IPS DF 6.9 (cell line): ENCODE data around the gene CDCA4.

ENCODE experiments used
- DNase-seq: peaks from one replicate; pipeline ENCODE4 v3.0.0-alpha.2; 2013; ENCODE audit warnings: low read depth, low spot score
- H3K27ac ChIP-seq: one replicate; pipeline ENCODE4 v1.5.1; 2013; ENCODE audit warnings: low read length, control low read depth
- H3K27me3 ChIP-seq: 2 replicates; pipeline ENCODE4 v1.6.1; 2013; ENCODE audit warnings: mild to moderate bottlenecking, low read length; ENCODE audit not compliant: control insufficient read depth, insufficient read depth
- H3K36me3 ChIP-seq: 2 replicates; pipeline ENCODE4 v1.6.1; 2013; ENCODE audit warnings: low read length; ENCODE audit not compliant: control insufficient read depth, insufficient read depth
- H3K4me1 ChIP-seq: 2 replicates; pipeline ENCODE4 v1.6.1; 2013; ENCODE audit warnings: low read length; ENCODE audit not compliant: control insufficient read depth, insufficient read depth
- H3K4me3 ChIP-seq: 2 replicates; pipeline ENCODE4 v1.5.1; 2013; ENCODE audit warnings: mild to moderate bottlenecking, low read length
- H3K9me3 ChIP-seq: 2 replicates; pipeline ENCODE4 v1.6.1; 2013; ENCODE audit warnings: low read length, inconsistent platforms; ENCODE audit not compliant: control insufficient read depth, insufficient read depth
- WGBS: extraction: QIAGEN DNeasy Blood & Tissue Kit; methylation state at CpG from one replicate; pipeline ENCODE4 v1.1.7; 2013; ENCODE audit warnings: mixed read lengths, missing lambda C conversion rate; ENCODE audit not compliant: insufficient read length, insufficient coverage; 5-methylcytosine and 5-hydroxymethylcytosine counted together

The CDCA4 gene

DNA sequence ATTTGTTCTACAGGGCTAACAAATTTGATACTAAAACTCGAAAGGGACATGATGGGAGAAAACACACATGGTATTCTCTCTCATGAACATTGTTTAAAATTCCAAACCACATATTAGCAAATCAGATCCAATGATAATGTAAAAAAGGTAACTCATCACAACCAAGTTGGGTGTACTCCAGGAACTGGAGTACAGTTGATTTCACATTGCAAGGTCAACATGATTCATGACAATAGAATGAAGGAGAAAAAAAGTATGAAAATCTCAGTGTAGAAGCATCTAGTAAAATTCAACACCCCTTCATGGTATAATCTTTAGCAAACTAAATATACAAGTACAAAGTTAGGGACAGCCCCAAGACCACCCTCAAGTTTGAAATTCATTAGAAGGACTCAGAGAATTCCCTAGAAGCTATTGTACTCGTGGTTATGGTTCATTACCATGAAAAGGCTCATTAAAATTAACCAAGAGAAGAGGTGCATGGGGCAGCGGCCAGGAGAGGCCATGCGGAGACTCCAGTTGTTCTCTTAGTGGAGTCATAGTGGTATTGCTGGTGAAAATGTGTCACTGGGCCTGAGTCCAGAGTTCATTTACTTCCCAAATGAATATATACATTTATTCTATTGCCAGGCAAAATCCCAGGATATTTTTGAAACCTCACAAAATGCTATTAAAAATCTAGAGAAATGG is 3.1 kb upstream of the CDCA4 start:
- DNase-seq: no peak
- no CpG with 5 or more reads among the region's 4 CpGs for WGBS
- H3K9me3 ChIP-seq: no peaks in the 10 kb centered on the region
- H3K4me3 ChIP-seq: no peak overlapping the region
- H3K27ac ChIP-seq: no peak overlapping the region
- H3K36me3 ChIP-seq: no peaks in the 10 kb centered on the region
- no peaks in the 10 kb centered on the region; the same call in 1 of the 2 replicates for H3K4me1 ChIP-seq
- no peaks in the 10 kb centered on the region for H3K27me3 ChIP-seq

GRCh38 chr14:105023144-105023543 is 2.3 kb upstream of the CDCA4 start:
- no peak overlapping the region for H3K27ac ChIP-seq
- no peaks in the 10 kb centered on the region; the same call in 1 of the 2 replicates for H3K4me1 ChIP-seq
- WGBS: no CpG with 5 or more reads among the region's 11 CpGs
- no peak for DNase-seq
- H3K36me3 ChIP-seq: no peaks in the 10 kb centered on the region
- H3K9me3 ChIP-seq: no peaks in the 10 kb centered on the region
- H3K27me3 ChIP-seq: no peaks in the 10 kb centered on the region
- H3K4me3 ChIP-seq: no peak overlapping the region

DNA sequence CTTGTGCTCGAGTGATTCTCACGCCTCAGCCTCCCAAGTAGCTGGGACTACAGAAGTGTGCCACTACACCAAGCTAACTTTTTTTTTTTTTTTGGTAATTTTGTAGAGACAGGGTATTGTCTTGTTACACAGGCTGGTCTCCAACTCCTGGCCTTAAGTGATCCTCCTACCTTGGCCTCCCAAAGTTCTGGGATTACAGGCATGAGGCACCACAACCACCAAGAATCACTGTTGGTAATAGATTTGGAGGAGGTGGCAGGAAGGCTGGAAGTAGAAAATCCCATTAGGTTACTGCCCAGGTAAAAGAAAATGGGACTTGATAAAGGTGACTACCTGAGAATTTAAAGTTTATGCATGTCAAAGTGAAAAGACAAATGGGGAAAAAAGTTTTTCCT is 1.4 kb upstream of the CDCA4 start:
- Histone ChIP-seq H3K27ac (no peak overlapping the region), H3K4me1 (no peaks in the 10 kb centered on the region; the same call in 1 of the 2 replicates), H3K36me3 (no peaks in the 10 kb centered on the region), H3K9me3 (no peaks in the 10 kb centered on the region), H3K27me3 (no peaks in the 10 kb centered on the region), H3K4me3 (no peak overlapping the region)
- WGBS: no CpG with 5 or more reads among the region's 2 CpGs
- DNase-seq: no peak

GRCh38 chr14:105021656-105022275 is 883 bp upstream of the CDCA4 start:
- no peaks in the 10 kb centered on the region for H3K27me3 ChIP-seq
- WGBS: no CpG with 5 or more reads among the region's 20 CpGs
- no peaks in the 10 kb centered on the region; the same call in 1 of the 2 replicates for H3K4me1 ChIP-seq
- H3K9me3 ChIP-seq: no peaks in the 10 kb centered on the region
- no peaks in the 10 kb centered on the region for H3K36me3 ChIP-seq
- DNase-seq: no peak
- no peak overlapping the region for H3K27ac ChIP-seq
- peak overlapping the region; percentile 45 for H3K4me3 ChIP-seq

- Histone ChIP-seq H3K9me3 (no peaks in the 10 kb centered on the region), H3K4me3 (peak overlapping the region; percentile 98), H3K36me3 (no peaks in the 10 kb centered on the region), H3K4me1 (no peaks in the 10 kb centered on the region; the same call in 1 of the 2 replicates), H3K27me3 (no peaks in the 10 kb centered on the region), H3K27ac (no peak overlapping the region)
- no peak for DNase-seq
- WGBS: no CpG with 5 or more reads among the region's 75 CpGs
Measured at GRCh38 chr14:105019861-105020814, 745 bp downstream of the CDCA4 start.

DNA sequence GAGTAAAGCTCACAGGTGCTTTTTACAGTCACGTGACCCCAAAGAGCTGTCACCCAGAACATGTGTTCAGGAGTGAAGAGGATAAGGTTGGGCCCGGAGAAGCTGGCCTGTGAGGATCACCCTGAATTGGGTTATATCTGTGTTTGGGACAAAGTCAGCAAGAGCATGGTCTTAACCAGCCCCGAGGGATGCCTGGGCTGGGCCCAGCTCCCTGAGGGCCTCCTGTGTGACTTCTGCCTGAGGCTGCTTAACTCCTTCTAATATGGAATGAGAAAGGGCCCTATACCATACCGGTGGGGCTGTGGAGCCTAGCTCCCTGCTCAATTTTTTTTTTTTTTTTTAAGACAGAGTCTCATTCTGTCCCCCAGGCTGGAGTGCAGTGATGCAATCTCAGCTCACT is 2.5 kb downstream of the CDCA4 start:
- Histone ChIP-seq H3K9me3 (no peaks in the 10 kb centered on the region), H3K4me1 (no peaks in the 10 kb centered on the region; the same call in 1 of the 2 replicates), H3K4me3 (no peak overlapping the region), H3K27ac (no peak overlapping the region), H3K27me3 (no peaks in the 10 kb centered on the region), H3K36me3 (no peaks in the 10 kb centered on the region)
- no peak for DNase-seq
- WGBS: no CpG with 5 or more reads among the region's 4 CpGs

DNA sequence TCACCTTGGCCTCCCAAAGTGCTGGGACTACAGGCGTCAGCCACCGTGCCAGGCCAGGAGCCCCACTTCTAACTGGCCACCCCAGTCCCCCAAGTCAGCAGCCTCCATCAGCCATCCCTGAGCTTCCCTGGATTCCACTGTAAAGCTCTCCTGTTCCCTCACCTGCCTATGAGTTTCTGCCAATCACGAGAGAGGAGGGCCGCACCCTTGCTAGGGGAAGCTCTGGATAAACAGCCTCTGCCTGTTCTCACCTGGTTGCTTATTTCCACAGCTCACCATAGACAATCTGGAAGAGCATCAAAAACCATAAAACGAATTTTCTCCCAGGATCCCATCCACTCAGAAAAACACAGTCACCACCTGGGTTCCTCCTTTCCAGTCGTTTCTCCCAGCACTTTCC is 5.0 kb downstream of the CDCA4 start:
- Histone ChIP-seq H3K4me1 (no peaks in the 10 kb centered on the region; the same call in 1 of the 2 replicates), H3K36me3 (peaks cover 13% of the 10 kb centered on the region), H3K27ac (no peak overlapping the region), H3K4me3 (no peak overlapping the region), H3K27me3 (no peaks in the 10 kb centered on the region), H3K9me3 (no peaks in the 10 kb centered on the region)
- DNase-seq: no peak
- no CpG with 5 or more reads among the region's 6 CpGs for WGBS

DNA sequence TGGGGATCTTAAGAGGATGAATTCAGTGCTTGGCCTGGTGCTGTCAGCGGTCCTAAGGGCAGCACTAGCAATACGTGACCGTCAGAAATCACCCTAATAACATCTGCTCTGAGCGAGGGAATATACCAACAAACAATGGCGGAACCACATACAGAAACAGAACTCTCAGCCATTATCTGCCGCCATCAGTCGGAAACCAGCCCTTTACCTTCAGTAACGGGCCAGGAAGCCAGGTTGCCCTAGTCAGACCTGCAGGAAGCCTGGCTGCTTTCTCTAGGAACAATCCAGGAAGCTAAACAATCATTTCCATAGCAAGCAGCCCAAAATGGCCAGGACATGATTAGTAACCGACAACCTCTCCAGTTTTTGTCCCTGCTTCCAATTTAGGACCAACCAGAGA is 5.6 kb downstream of the CDCA4 start:
- WGBS: no CpG with 5 or more reads among the region's 9 CpGs

DNA sequence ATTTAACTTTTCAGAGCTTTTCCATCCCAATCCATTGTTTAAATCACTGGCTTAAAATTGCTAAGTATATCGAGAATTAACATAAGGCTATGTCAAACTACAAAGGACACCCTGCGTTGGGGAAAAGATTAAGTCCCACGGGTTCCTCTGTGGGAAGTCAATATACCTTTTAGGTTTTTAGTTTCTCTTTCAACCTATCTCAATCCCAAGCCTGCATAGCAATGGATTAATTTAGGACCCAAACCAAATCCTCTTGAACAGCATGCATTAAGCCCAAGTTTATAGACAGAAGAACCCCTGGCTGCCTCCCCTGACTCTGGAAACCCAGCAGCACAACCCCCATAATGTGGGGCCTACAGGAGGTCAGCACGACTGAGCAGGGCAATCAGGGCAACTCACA is 6.3 kb downstream of the CDCA4 start:
- peaks cover 21% of the 10 kb centered on the region for H3K36me3 ChIP-seq
- no peak overlapping the region for H3K4me3 ChIP-seq
- no peaks in the 10 kb centered on the region for H3K9me3 ChIP-seq
- no peak overlapping the region for H3K27ac ChIP-seq
- H3K27me3 ChIP-seq: no peaks in the 10 kb centered on the region
- WGBS: no CpG with 5 or more reads among the region's 4 CpGs
- H3K4me1 ChIP-seq: no peaks in the 10 kb centered on the region; the same call in 1 of the 2 replicates
- no peak for DNase-seq

More for the DNA sequence above, 5.6 kb downstream of the CDCA4 start:
- Histone ChIP-seq H3K36me3 (peaks cover 16% of the 10 kb centered on the region), H3K9me3 (no peaks in the 10 kb centered on the region), H3K27me3 (no peaks in the 10 kb centered on the region), H3K4me3 (no peak overlapping the region), H3K27ac (no peak overlapping the region), H3K4me1 (no peaks in the 10 kb centered on the region; the same call in 1 of the 2 replicates)
- no peak for DNase-seq

- DNase-seq: no peak
- H3K36me3 ChIP-seq: peaks cover 24% of the 10 kb centered on the region
- no peak overlapping the region for H3K4me3 ChIP-seq
- no CpG with 5 or more reads among the region's 9 CpGs for WGBS
- H3K4me1 ChIP-seq: no peaks in the 10 kb centered on the region; the same call in 1 of the 2 replicates
- H3K27me3 ChIP-seq: no peaks in the 10 kb centered on the region
- no peaks in the 10 kb centered on the region for H3K9me3 ChIP-seq
- H3K27ac ChIP-seq: no peak overlapping the region
Measured at GRCh38 chr14:105014032-105014431, 6.9 kb downstream of the CDCA4 start.
